ENCODE measurements around the gene NUP214.

Gene NUP214

DNA sequence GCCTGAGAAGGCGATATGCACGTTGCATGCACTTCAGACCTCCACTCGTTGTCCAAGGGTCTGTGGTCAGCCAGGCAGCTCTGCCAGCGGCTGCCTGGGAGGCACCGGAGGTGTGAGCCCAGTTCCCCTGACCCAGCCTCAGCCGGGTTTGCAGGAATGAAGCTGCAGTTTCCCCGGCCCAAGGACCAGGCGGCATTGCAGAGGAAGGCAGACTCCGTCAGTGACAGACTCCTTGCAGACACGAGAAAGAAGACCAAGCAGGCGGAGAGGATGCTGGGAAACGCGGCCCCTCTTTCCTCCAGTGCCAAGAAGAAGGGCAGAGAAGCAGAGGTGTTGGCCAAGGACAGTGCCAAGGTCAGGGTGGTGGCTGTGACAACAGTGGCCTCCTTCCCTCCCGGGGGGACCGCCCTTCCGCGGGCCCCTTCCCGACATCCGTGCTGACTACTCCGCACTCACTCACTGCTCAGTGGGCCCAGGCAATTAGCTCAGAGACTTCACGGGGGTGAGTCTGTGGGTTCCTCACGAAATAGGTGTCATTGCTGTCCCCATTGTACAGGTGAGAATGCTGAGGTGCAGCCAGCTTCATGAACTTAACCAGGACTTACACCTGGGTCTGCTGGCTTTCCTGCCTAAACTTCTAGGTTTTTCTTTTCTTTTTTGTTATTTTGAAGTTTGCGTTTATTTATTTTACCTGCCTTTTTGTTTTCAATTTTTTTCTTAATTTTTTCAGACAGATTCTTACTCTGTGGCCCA, 39.8 kb upstream of the NUP214 start (continued):
- TF ChIP-seq, protein P1, sequence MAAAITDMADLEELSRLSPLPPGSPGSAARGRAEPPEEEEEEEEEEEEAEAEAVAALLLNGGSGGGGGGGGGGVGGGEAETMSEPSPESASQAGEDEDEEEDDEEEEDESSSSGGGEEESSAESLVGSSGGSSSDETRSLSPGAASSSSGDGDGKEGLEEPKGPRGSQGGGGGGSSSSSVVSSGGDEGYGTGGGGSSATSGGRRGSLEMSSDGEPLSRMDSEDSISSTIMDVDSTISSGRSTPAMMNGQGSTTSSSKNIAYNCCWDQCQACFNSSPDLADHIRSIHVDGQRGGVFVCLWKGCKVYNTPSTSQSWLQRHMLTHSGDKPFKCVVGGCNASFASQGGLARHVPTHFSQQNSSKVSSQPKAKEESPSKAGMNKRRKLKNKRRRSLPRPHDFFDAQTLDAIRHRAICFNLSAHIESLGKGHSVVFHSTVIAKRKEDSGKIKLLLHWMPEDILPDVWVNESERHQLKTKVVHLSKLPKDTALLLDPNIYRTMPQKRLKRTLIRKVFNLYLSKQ (tag by site-specific recombination; IDR thresholded peaks at IDR 0.05; ENCODE audit: borderline replicate concordance), result no peak
- TF ChIP-seq ZNF704 (tag by site-specific recombination; IDR thresholded peaks at IDR 0.05) (no peak), FEZF1 (tag by site-specific recombination; IDR thresholded peaks at IDR 0.05) (no peak), ZNF530 (tag by site-specific recombination; IDR thresholded peaks at IDR 0.05; ENCODE audit: low read depth) (no peak), ZNF548 (tag by site-specific recombination; IDR thresholded peaks at IDR 0.05) (no peak), ZNF175 (tag by site-specific recombination; IDR thresholded peaks at IDR 0.05) (no peak), SETDB1 (IDR thresholded peaks at IDR 0.05; ENCODE audit: insufficient read length, low read length) (no peak)

- Histone ChIP-seq H3K4me1 (ENCODE audit: control insufficient read depth, insufficient read depth, low read length) (no peaks in the 10 kb centered on the region), H3K27ac (ENCODE audit: extremely low read depth, low read depth, low read length) (no peak overlapping the region), H3K4me3 (ENCODE audit: low read depth, low read length) (no peak overlapping the region), H3K36me3 (ENCODE audit: control insufficient read depth in 2 of 2, insufficient read depth in 1 of 2, low read length in 2 of 2) (no peaks in the 10 kb centered on the region), H3K9me3 (ENCODE audit: control insufficient read depth, insufficient read depth, low read depth, low read length) (no peaks in the 10 kb centered on the region)
- ChIA-PET CTCF (interaction anchor here (0.5 to 1.5 kb wide), 5 partner anchors 29 to 918 kb away, joined by 3 to 7 read pairs (median 5); no protein-coding TSS in a partner anchor), POLR2A (interaction anchor here (0.6 kb wide), 1 partner anchor 24 kb away, joined by 3 read pairs; no protein-coding TSS in a partner anchor)
- TF ChIP-seq ZNF548 (tag by site-specific recombination; IDR thresholded peaks at IDR 0.05) (no peak), ZNF140 (tag by site-specific recombination; IDR thresholded peaks at IDR 0.05) (no peak), ZNF639 (tag by site-specific recombination; IDR thresholded peaks at IDR 0.05) (no peak), ZNF704 (tag by site-specific recombination; IDR thresholded peaks at IDR 0.05) (no peak), ZBTB7A (tag by site-specific recombination; IDR thresholded peaks at IDR 0.05; ENCODE audit: low read depth) (no peak), ZNF510 (tag by site-specific recombination; IDR thresholded peaks at IDR 0.05; ENCODE audit: insufficient replicate concordance) (no peak), ZNF521 (tag by site-specific recombination; IDR thresholded peaks at IDR 0.05) (no peak), MEIS1 (CRISPR knock-in tag; IDR thresholded peaks at IDR 0.05; ENCODE audit: borderline replicate concordance) (no peak)
- TF ChIP-seq, protein P2, sequence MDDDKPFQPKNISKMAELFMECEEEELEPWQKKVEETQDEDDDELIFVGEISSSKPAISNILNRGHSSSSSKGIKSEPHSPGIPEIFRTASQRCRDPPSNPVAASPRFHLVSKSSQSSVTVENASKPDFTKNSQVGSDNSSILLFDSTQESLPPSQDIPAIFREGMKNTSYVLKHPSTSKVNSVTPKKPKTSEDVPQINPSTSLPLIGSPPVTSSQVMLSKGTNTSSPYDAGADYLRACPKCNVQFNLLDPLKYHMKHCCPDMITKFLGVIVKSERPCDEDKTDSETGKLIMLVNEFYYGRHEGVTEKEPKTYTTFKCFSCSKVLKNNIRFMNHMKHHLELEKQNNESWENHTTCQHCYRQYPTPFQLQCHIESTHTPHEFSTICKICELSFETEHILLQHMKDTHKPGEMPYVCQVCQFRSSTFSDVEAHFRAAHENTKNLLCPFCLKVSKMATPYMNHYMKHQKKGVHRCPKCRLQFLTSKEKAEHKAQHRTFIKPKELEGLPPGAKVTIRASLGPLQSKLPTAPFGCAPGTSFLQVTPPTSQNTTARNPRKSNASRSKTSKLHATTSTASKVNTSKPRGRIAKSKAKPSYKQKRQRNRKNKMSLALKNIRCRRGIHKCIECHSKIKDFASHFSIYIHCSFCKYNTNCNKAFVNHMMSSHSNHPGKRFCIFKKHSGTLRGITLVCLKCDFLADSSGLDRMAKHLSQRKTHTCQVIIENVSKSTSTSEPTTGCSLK (tag by site-specific recombination; IDR thresholded peaks at IDR 0.05), result no peak
Observed at GRCh38 chr9:131087354-131087893, 38.0 kb upstream of the NUP214 start.
